ENCODE results near the gene RGS10.
"Not testable (repeated sequence)": the region's sequence is repeated elsewhere in the genome, so short reads cannot be mapped to it uniquely, and the experiment has no call there.

Gene RGS10

GRCh38 chr10:119469325-119469707 is 73.2 kb downstream of the RGS10 start:
- no peak for DNase-seq (ENCODE audit: low read depth in 2 of 2)

GRCh38 chr10:119468542-119469324 is 73.8 kb downstream of the RGS10 start:
- no peak for DNase-seq (ENCODE audit: low read depth in 2 of 2)

GRCh38 chr10:119466655-119467054 is 75.9 kb downstream of the RGS10 start:
- DNase-seq (ENCODE audit: low read depth in 2 of 2), result no peak

- no peak for DNase-seq (ENCODE audit: low read depth in 2 of 2)
Observed at GRCh38 chr10:119466076-119466475, 76.4 kb downstream of the RGS10 start.

- no peak for DNase-seq (ENCODE audit: low read depth in 2 of 2)
Observed at GRCh38 chr10:119465085-119465484, 77.4 kb downstream of the RGS10 start.

GRCh38 chr10:119463195-119463594 is 79.3 kb downstream of the RGS10 start:
- DNase-seq (ENCODE audit: low read depth in 2 of 2), result not testable (repeated sequence)

GRCh38 chr10:119462773-119463172 is 79.7 kb downstream of the RGS10 start:
- DNase-seq (ENCODE audit: low read depth in 2 of 2), result no peak

- DNase-seq (ENCODE audit: low read depth in 2 of 2), result no peak
Observed at GRCh38 chr10:119461923-119462322, 80.6 kb downstream of the RGS10 start.

- no peak for DNase-seq (ENCODE audit: low read depth in 2 of 2)
Observed at GRCh38 chr10:119461380-119461779, 81.1 kb downstream of the RGS10 start.

GRCh38 chr10:119460369-119461195 is 81.9 kb downstream of the RGS10 start:
- no peak for DNase-seq (ENCODE audit: low read depth in 2 of 2)

GRCh38 chr10:119459681-119460340 is 82.7 kb downstream of the RGS10 start:
- no peak for DNase-seq (ENCODE audit: low read depth in 2 of 2)

GRCh38 chr10:119457966-119458766 is 84.4 kb downstream of the RGS10 start:
- DNase-seq (ENCODE audit: low read depth in 2 of 2), result no peak

GRCh38 chr10:119456435-119456810 is 86.1 kb downstream of the RGS10 start:
- no peak for DNase-seq (ENCODE audit: low read depth in 2 of 2)

- DNase-seq (ENCODE audit: low read depth in 2 of 2), result no peak
Observed at GRCh38 chr10:119455609-119456434, 86.7 kb downstream of the RGS10 start.

GRCh38 chr10:119454990-119455389 is 87.5 kb downstream of the RGS10 start:
- no peak for DNase-seq (ENCODE audit: low read depth in 2 of 2)

GRCh38 chr10:119454316-119454715 is 88.2 kb downstream of the RGS10 start:
- no peak for DNase-seq (ENCODE audit: low read depth in 2 of 2)

GRCh38 chr10:119453313-119453712 is 89.2 kb downstream of the RGS10 start:
- no peak for DNase-seq (ENCODE audit: low read depth in 2 of 2)

GRCh38 chr10:119452396-119452795 is 90.1 kb downstream of the RGS10 start:
- no peak for DNase-seq (ENCODE audit: low read depth in 2 of 2)

- no peak for DNase-seq (ENCODE audit: low read depth in 2 of 2)
Observed at GRCh38 chr10:119451300-119451896, 91.1 kb downstream of the RGS10 start.

GRCh38 chr10:119450606-119451299 is 91.8 kb downstream of the RGS10 start:
- no peak for DNase-seq (ENCODE audit: low read depth in 2 of 2)
